HG03432 (cell line): ENCODE data around the gene TADA1.
"Not testable (repeated sequence)": the region's sequence is repeated elsewhere in the genome, so short reads cannot be mapped to it uniquely, and the experiment has no call there.

Experiments used
- ATAC-seq: cut with Tn5 transposase; IDR thresholded peaks from one replicate; pipeline ENCODE4 v1.9.1; 2021; ENCODE audit warnings: mild to moderate bottlenecking, moderate library complexity; ENCODE audit not compliant: unreplicated experiment

TADA1 gene

DNA sequence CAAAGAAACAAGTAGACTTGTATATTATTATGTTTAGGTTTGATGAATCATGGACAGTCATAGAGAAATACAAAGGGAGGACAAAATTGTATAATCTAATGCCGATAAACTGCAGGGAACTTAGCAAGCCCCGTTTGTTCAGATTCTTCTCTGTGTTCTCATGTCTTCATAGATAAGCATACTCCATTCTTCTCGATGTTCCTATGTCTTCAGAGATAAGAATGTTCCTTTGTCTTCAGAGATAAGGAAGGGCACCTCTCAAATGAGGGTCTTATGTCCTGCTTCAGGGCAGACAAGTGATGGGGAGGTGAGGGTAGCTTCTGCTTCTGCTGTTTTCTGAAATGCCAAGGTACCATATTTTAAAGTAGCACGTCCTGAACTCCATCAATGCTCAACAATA lies 19.7 kb upstream of the TADA1 start:
- no peak for ATAC-seq

DNA sequence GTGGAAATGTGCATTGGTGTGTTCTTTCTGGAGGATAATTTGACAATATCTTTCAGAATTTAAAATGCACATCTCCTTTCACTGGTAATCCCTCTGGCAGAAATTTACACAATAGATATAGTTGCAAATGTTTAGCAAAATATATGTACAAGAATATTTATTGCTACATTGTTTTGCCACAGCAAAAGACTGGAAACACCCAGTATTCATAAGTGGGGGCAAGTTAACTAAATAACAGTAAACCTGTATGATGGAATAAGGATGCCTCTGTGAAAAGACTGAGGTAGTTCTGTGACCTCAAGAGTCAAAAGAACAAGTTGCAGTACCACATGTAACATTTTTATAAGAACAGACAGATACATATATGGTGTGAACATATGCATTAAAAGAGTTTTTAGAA lies 13.7 kb upstream of the TADA1 start:
- ATAC-seq, result no peak

GRCh38 chr1:166888373-166889111 lies 12.5 kb upstream of the TADA1 start:
- ATAC-seq, result no peak

- ATAC-seq, result peak; percentile 44
Observed at GRCh38 chr1:166884971-166885370, 8.9 kb upstream of the TADA1 start.

DNA sequence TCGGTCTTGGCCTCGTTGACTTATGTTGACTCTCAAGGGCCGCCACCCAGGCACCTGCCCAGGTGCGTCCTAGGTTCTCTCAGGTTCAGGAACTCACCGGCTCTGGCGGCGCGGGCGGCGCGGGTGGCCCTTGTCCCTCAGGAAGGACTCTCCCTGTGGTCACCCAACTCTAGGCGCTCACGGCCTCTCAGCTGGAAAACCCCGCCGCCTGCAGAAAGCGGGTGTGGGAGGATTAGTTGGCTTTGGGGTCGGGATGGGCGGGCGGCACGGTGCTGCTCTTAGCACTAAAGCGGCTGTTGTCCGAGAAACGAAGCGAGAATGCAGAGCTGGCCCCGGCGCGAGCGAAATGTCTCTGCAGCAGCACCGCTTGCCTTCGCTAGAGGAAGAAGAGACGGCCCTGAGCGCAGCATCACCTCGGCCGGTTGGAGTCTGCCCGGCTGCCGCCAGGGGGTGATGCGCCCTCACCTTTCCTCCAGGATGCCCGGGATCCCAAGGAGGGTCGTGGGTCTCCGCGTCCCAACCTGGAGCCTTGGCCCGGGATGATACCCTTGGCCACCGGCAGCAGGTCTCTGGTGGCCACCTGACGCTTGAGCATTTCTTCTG lies 8.1 kb upstream of the TADA1 start:
- no peak for ATAC-seq

GRCh38 chr1:166882893-166883292 lies 6.8 kb upstream of the TADA1 start:
- ATAC-seq, result no peak

- ATAC-seq, result not testable (repeated sequence)
Observed at GRCh38 chr1:166878173-166878917, 2.3 kb upstream of the TADA1 start.

- peak; percentile 0 for ATAC-seq
Observed at GRCh38 chr1:166876540-166876838, 425 bp upstream of the TADA1 start.

DNA sequence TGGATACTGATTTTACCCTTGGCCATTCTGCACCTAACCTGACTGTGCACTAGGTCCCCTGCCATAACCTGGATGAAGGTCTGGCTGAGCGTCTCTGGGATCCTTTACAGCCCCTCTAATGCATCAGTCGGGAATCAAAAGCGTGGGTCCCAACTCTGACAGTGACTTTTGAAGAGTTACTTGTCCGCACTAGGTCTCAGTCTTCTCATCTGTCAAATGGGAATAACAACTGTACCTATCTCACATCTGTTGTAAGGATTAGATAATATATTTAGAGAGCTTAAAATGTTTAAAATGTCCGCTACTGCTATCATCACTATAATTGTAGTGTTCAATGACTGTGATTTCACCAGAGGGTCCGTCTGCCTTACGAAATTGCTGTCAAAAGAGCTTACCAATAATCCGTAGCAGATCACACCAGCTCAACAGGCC lies 746 bp downstream of the TADA1 start:
- no peak for ATAC-seq

GRCh38 chr1:166874464-166874863 lies 1.6 kb downstream of the TADA1 start:
- no peak for ATAC-seq

- no peak for ATAC-seq
Observed at GRCh38 chr1:166870584-166870983, 5.5 kb downstream of the TADA1 start.

- peak; percentile 69 for ATAC-seq
Observed at GRCh38 chr1:166869318-166870099, 6.6 kb downstream of the TADA1 start.

DNA sequence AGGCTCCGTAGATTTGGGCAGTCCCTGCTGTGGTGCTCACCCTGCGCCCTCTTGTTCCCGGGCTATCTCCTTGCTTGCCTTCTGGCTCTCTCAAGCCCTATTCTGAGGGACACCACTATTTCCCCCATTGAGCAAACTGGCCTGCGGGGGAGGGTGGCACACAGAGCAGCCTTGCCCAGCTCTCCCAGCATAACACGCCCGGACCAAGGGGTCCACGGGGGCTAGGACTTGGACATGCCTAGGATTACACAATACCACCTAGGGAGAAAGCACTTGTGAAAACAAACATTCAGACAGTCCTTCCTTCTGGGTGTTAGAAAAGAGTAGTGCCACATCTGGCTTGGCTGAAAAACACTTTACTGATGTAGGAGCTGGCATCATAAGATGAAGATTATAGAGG lies 7.4 kb downstream of the TADA1 start:
- ATAC-seq, result no peak

- ATAC-seq, result no peak
Observed at GRCh38 chr1:166865926-166866325, 10.1 kb downstream of the TADA1 start.

DNA sequence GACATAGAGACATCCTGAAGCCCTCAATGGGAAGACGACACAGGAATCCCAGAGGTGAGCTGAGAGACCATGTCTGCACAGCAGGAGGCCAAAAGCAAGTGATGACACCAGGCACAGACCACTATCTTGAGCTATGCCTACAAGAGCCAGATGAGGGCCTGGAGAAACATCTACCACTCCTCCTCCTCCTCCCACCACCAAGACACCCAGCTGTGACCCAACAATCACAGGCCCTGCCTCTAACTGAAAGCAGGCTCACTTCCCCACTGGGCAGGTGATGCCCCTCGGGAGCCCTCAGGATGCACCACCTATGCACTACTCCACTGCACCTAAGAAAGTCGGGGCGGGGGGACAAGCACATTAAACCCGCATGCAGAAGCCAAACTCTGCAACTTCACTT lies 16.5 kb downstream of the TADA1 start:
- peak; percentile 49 for ATAC-seq

DNA sequence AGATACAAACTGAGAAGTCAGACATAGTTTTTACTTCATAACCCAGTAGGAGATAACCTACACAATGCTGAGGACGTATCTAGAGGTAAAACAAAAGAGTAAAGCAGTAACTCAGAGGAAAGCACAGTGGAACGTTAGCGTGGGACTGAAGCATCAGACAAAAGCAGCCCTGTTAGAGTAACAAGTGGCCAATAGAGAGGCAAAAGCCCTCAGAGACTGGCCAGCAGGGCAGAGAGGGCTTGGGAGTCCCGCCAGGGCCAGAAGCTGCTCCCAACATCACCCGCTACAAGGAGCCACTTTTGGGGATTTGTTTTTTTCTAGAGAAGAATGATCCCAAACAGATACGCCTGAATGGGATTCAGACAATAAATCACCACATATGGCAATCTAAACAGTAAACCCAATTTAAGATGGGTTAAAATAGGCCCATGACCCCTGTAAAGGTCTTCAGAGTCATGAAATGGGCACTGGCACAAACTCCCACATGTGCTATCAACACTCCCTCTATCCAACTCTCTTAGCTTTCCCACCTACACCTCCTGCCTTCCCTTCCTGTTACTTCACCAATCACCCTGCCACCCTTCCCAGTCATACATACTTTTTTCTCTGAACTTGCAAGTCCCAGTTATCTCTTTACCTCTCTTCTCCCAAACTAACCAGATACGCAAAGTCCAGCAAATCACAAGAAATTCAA lies 17.2 kb downstream of the TADA1 start:
- no peak for ATAC-seq

GRCh38 chr1:166857995-166858394 lies 18.1 kb downstream of the TADA1 start:
- ATAC-seq, result no peak

GRCh38 chr1:166855558-166855957 lies 20.5 kb downstream of the TADA1 start:
- ATAC-seq, result no peak

GRCh38 chr1:166852918-166853317 lies 23.1 kb downstream of the TADA1 start:
- no peak for ATAC-seq

DNA sequence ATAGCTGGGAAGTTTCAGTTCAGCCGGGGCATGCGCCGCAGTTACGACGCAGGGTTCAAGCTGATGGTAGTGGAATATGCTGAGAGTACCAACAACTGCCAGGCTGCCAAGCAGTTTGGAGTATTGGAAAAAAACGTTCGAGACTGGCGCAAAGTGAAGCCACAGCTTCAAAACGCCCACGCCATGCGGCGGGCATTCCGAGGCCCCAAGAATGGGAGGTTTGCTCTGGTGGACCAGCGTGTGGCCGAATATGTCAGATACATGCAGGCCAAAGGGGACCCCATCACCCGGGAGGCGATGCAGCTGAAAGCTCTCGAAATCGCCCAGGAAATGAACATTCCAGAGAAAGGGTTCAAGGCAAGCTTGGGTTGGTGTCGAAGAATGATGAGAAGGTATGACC lies 26.9 kb downstream of the TADA1 start:
- no peak for ATAC-seq

GRCh38 chr1:166848193-166848592 lies 27.9 kb downstream of the TADA1 start:
- no peak for ATAC-seq
